Spleen (tissue), 11 donors: ENCODE data around the gene P2RX7. TPM values are rescaled to one million over a fixed set of nuclear protein-coding genes. Genes with fewer than 3 reads are reported as not detected.
"Not testable (repeated sequence)": the region's sequence is repeated elsewhere in the genome, so short reads cannot be mapped to it uniquely, and the experiment has no call there.

ENCODE experiments used
- DNase-seq: peaks from one replicate; pipeline ENCODE4 v3.0.0-alpha.2; 2020
- H3K27ac ChIP-seq, 8 donors: fragments of 200-600 bp; sonication (generic) in 7 of 8; 1 replicate in 4 of 8; 2 replicates in 4 of 8; pipeline versions ENCODE4 v1.5.0 to v1.8.0; 2016 to 2021; ENCODE audit warnings: inconsistent platforms in 4 of 8, mild to moderate bottlenecking in 4 of 8, moderate library complexity in 1 of 8
- H3K27me3 ChIP-seq, 7 donors: fragments of 200-600 bp; sonication (generic) in 6 of 7; replicated peaks in 1 of 7; 1 replicate in 4 of 7; 2 replicates in 3 of 7; pipeline versions ENCODE4 v1.5.0 to v1.8.0; 2016 to 2021; ENCODE audit warnings: inconsistent platforms in 3 of 7, mild to moderate bottlenecking in 1 of 7
- H3K36me3 ChIP-seq, 6 donors: fragments of 200-600 bp; sonication (generic) in 5 of 6; 1 replicate in 4 of 6; 2 replicates in 2 of 6; pipeline versions ENCODE4 v1.5.0 to v1.8.0; 2016 to 2021; ENCODE audit warnings: inconsistent platforms in 2 of 6
- H3K4me1 ChIP-seq, 6 donors: fragments of 200-600 bp; sonication (generic) in 5 of 6; 1 replicate in 3 of 6; 2 replicates in 3 of 6; pipeline versions ENCODE4 v1.5.0 to v1.8.0; 2016 to 2021; ENCODE audit warnings: inconsistent platforms in 3 of 6
- H3K4me3 ChIP-seq, 8 donors: fragments of 200-600 bp; sonication (generic) in 7 of 8; 1 replicate in 4 of 8; 2 replicates in 4 of 8; pipeline versions ENCODE4 v1.5.0 to v1.8.0; 2016 to 2021; ENCODE audit warnings: inconsistent platforms in 4 of 8, mild to moderate bottlenecking in 4 of 8, moderate library complexity in 2 of 8
- H3K9me3 ChIP-seq, 8 donors: fragments of 200-600 bp; sonication (generic) in 7 of 8; 1 replicate in 4 of 8; 2 replicates in 4 of 8; pipeline versions ENCODE4 v1.5.0 to v1.8.0; 2016 to 2021; ENCODE audit warnings: inconsistent platforms in 4 of 8
- POLR2A ChIP-seq, 3 donors: fragments of 450-650 bp; IDR thresholded peaks; one replicate each; pipeline ENCODE4 v1.5.1; 2017; ENCODE audit warnings: antibody characterized with exemption in 3 of 3, mild to moderate bottlenecking in 1 of 3
- POLR2AphosphoS5 ChIP-seq, 3 donors: sonication (generic); formaldehyde crosslinking; IDR thresholded peaks; one replicate each; pipeline ENCODE4 v1.5.1; 2017; ENCODE audit warnings: antibody characterized with exemption in 3 of 3
- WGBS, 5 donors: extraction: QIAGEN DNeasy Blood & Tissue Kit in 3 of 5; methylation state at CpG; one replicate each; pipeline versions ENCODE4 v1.1.5 to v1.1.7; 2013 to 2018; 5-methylcytosine and 5-hydroxymethylcytosine counted together
- intact Hi-C: fragments of 100-400 bp; cut with DNase I; formaldehyde crosslinking; loops from one replicate; pipeline ENCODE4 v1.15.0; 2023; ENCODE audit warnings: low total_unique reads
- polyA plus RNA-seq, 3 donors: library from polyadenylated mRNA; stranded (reverse); fragments of 200-250 nt; gene quantifications; one replicate each; pipeline ENCODE4 v1.2.1, GENCODE V29; 2013
- total RNA-seq, 7 donors: library from RNA; depleted of rRNA in 3 of 7; stranded (reverse); fragments of >200 nt in 3 of 7; fragmentation: NEBNext Ultra II Directional in 4 of 7; extraction: Animal tissue kit (Norgen Biotek cat#: 25700) in 4 of 7; gene quantifications; one replicate each; pipeline versions ENCODE4 v1.1.0 to v1.2.1, GENCODE V29; 2016 to 2021
- TF ChIP-seq, protein P1 (sequence below), 11 experiments: fragments of 200-600 bp in 7 of 11; fragments of 450-650 bp in 4 of 11; sonication (generic) in 4 of 11; IDR thresholded peaks in 8 of 11; conservative IDR thresholded peaks in 3 of 11; 1 replicate in 7 of 11; 2 replicates in 4 of 11; pipeline versions ENCODE4 v1.4.0 to v1.8.0; 2016 to 2021; ENCODE audit warnings: antibody characterized with exemption in 11 of 11, inconsistent platforms in 4 of 11, mild to moderate bottlenecking in 1 of 11
- donor health status: healthy with polysubstance abuse.
- donor health status: DM: no; HTN: no; CAD: no; lungs with moderate emphysema.
- donor health status: DM: no; HTN: no; CAD: no.
- donor health status: Bipolar disorder and iron deficiency.
- donor health status: healthy.
- donor health status: DM: no; HTN: no; CAD: no.
- donor health status: DM: yes; HTN: yes; CAD: no.

The P2RX7 gene
- total and polyA plus RNA-seq, 10 donors, result 1.8 to 12.3 (median 9.0) TPM

DNA sequence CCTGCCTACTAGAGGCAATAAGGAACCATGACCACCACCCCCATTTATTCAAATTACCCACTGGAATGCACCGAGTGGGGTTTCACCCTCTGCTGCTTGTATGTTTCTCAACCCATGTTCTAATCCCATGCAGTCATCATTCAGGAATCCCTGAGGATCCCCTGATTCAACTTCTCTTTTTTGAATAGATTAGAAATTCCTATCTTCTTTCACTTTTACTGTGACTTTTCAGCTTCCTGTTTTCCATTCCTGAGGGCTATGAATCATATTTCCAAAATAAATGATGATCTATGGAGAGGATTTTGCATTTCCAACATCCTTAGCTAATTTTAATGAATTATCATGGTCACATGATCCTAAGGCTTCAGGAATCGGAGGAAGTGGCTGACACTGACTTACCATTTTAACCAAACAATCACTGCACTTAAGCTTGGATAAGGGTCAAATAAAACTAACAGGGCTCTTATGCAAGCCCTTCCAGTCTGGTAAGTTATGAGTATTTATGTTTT is 57.9 kb downstream of the P2RX7 start:
- Histone ChIP-seq H3K27ac (peak overlapping the region in 7 of 8 donors; percentile 13 to 74 (median 65)), H3K4me3 (no peak overlapping the region), H3K9me3 (no peaks in the 10 kb centered on the region), H3K4me1 (peaks cover 0 to 15% (median 11%) of the 10 kb centered on the region in 6 donors), H3K27me3 (no peaks in the 10 kb centered on the region), H3K36me3 (no peaks in the 10 kb centered on the region)
- intact Hi-C loops, result no loop called here
- 34 to 50% (median 39%) methylated on average over 2 of the region's 2 CpGs for WGBS, 5 donors
- TF ChIP-seq POLR2AphosphoS5 (IDR thresholded peaks at IDR 0.05) (no peak), POLR2A (IDR thresholded peaks at IDR 0.05) (no peak)
- TF ChIP-seq, protein P1, sequence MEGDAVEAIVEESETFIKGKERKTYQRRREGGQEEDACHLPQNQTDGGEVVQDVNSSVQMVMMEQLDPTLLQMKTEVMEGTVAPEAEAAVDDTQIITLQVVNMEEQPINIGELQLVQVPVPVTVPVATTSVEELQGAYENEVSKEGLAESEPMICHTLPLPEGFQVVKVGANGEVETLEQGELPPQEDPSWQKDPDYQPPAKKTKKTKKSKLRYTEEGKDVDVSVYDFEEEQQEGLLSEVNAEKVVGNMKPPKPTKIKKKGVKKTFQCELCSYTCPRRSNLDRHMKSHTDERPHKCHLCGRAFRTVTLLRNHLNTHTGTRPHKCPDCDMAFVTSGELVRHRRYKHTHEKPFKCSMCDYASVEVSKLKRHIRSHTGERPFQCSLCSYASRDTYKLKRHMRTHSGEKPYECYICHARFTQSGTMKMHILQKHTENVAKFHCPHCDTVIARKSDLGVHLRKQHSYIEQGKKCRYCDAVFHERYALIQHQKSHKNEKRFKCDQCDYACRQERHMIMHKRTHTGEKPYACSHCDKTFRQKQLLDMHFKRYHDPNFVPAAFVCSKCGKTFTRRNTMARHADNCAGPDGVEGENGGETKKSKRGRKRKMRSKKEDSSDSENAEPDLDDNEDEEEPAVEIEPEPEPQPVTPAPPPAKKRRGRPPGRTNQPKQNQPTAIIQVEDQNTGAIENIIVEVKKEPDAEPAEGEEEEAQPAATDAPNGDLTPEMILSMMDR (IDR thresholded peaks at IDR 0.05 in 8 of 11, conservative IDR thresholded peaks at IDR 0.05 in 3 of 11), result no peak
- DNase-seq, result no peak

- DNase-seq, result no peak
- H3K27ac ChIP-seq, result peak overlapping the region in 7 of 8 donors; percentile 13 to 74 (median 65)
Observed at GRCh38 chr12:121191151-121191550, 58.5 kb downstream of the P2RX7 start.

DNA sequence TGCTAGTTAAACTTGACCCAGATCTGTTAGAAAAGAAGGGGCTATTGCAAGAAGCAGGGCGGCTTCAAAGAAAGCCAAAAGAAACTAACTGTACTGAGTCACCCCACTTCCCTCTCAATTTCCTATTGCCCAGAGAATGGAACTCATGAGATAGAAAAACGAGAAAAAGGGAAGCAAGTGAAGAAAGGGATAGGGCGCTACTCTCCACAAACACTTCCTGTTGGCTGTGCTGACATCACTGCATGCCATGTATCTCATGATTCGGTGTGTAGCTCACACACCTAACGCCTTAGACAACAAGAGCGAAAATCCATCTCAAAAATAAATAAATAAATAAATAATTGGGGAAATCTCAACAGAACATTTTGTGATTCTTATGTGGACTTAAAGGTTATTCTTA is 64.2 kb downstream of the P2RX7 start:
- no peaks in the 10 kb centered on the region for H3K36me3 ChIP-seq
- DNase-seq, result no peak

More at GRCh38 chr12:121191151-121191550, 58.5 kb downstream of the P2RX7 start:
- H3K4me3 ChIP-seq, result no peak overlapping the region
- no peaks in the 10 kb centered on the region for H3K36me3 ChIP-seq
- intact Hi-C loops, result no loop called here
- no peaks in the 10 kb centered on the region for H3K9me3 ChIP-seq
- TF ChIP-seq POLR2AphosphoS5 (IDR thresholded peaks at IDR 0.05) (no peak), POLR2A (IDR thresholded peaks at IDR 0.05) (no peak)
- TF ChIP-seq, protein P1 (IDR thresholded peaks at IDR 0.05 in 8 of 11, conservative IDR thresholded peaks at IDR 0.05 in 3 of 11), result no peak
- H3K4me1 ChIP-seq, result peaks cover 0 to 13% (median 9%) of the 10 kb centered on the region in 6 donors
- 58 to 93% (median 91%) methylated on average over 3 of the region's 3 CpGs for WGBS, 5 donors
- H3K27me3 ChIP-seq, result no peaks in the 10 kb centered on the region

GRCh38 chr12:121198949-121199348 is 66.3 kb downstream of the P2RX7 start:
- 67 to 89% (median 76%) methylated on average over 7 of the region's 7 CpGs for WGBS, 5 donors
- peaks cover 0 to 13% (median 7%) of the 10 kb centered on the region in 6 donors for H3K4me1 ChIP-seq
- no peaks in the 10 kb centered on the region for H3K27me3 ChIP-seq
- no peaks in the 10 kb centered on the region for H3K36me3 ChIP-seq
- TF ChIP-seq POLR2AphosphoS5 (IDR thresholded peaks at IDR 0.05) (no peak), POLR2A (IDR thresholded peaks at IDR 0.05) (no peak)
- TF ChIP-seq, protein P1 (IDR thresholded peaks at IDR 0.05 in 8 of 11, conservative IDR thresholded peaks at IDR 0.05 in 3 of 11), result no peak
- intact Hi-C loops, result no loop called here
- no peak overlapping the region for H3K27ac ChIP-seq
- H3K4me3 ChIP-seq, result no peak overlapping the region
- H3K9me3 ChIP-seq, result no peaks in the 10 kb centered on the region
- DNase-seq, result no peak

More for the DNA sequence above, 64.2 kb downstream of the P2RX7 start:
- TF ChIP-seq POLR2A (IDR thresholded peaks at IDR 0.05) (no peak), POLR2AphosphoS5 (IDR thresholded peaks at IDR 0.05) (peak in 1 of 3 donors; percentile 36)
- TF ChIP-seq, protein P1 (IDR thresholded peaks at IDR 0.05 in 8 of 11, conservative IDR thresholded peaks at IDR 0.05 in 3 of 11), result no peak
- 23 to 38% (median 30%) methylated on average over 6 of the region's 6 CpGs for WGBS, 5 donors
- no peaks in the 10 kb centered on the region for H3K9me3 ChIP-seq
- H3K4me3 ChIP-seq, result peak overlapping the region in 1 of 8 donors; percentile 27
- no peaks in the 10 kb centered on the region for H3K27me3 ChIP-seq
- peak overlapping the region in 4 of 8 donors; percentile 7 to 74 (median 22) for H3K27ac ChIP-seq
- H3K4me1 ChIP-seq, result peaks cover 0 to 13% (median 7%) of the 10 kb centered on the region in 6 donors
- intact Hi-C loops, result no loop called here

DNA sequence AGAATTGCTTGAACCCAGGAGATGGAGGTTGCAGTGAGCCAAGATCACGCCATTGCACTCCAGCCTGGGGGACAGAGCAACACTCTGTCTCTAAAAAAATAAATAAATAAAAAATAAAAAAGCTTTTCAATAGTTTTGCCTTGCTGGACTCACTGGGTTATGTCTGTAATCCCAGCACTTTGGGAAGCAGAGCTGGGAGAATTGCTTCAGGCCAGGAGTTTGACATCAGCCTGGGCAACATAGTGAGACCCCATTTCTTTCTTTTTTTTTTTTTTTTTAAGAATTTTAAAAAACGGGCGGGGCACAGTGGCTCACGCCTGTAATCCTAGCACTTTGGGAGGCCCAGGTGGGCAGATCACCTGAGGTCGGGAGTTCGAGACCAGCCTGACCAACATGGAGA is 68.5 kb downstream of the P2RX7 start:
- H3K36me3 ChIP-seq, H3K4me3 ChIP-seq, H3K9me3 ChIP-seq, H3K27ac ChIP-seq, intact Hi-C loops, DNase-seq, H3K27me3 ChIP-seq: not testable (repeated sequence)
- H3K4me1 ChIP-seq, result peaks cover 0 to 24% (median 11%) of the 10 kb centered on the region in 6 donors
- 91 to 99% (median 95%) methylated on average over 6 of the region's 6 CpGs for WGBS, 5 donors
